ENCODE measurements around the gene TARBP1.
A peak's percentile ranks its signal among the peaks of the same experiment; 100 is the strongest.
"Not testable (repeated sequence)": the region's sequence is repeated elsewhere in the genome, so short reads cannot be mapped to it uniquely, and the experiment has no call there.

The TARBP1 gene

GRCh38 chr1:234398849-234399381 is 80.1 kb downstream of the TARBP1 start:
- DNase-seq (ENCODE audit: insufficient read length) (no peak), FAIRE-seq (peak; percentile 97)
- TF ChIP-seq POLR2AphosphoS5 (IDR thresholded peaks at IDR 0.05; ENCODE audit: low read depth, low read length) (peak; percentile 32; the same call in 1 of the 2 replicates), TAF1 (IDR thresholded peaks at IDR 0.05; ENCODE audit: borderline replicate concordance, low read depth, low read length) (no peak)

- TF ChIP-seq TAF1 (IDR thresholded peaks at IDR 0.05; ENCODE audit: borderline replicate concordance, low read depth, low read length) (no peak), POLR2A (IDR thresholded peaks at IDR 0.05; ENCODE audit: low read depth, low read length) (no peak), POLR2AphosphoS5 (IDR thresholded peaks at IDR 0.05; ENCODE audit: low read depth, low read length) (no peak)
- FAIRE-seq (peak; percentile 48), DNase-seq (ENCODE audit: insufficient read length) (no peak)
Measured at GRCh38 chr1:234397732-234398131, 81.2 kb downstream of the TARBP1 start.

- DNase-seq (ENCODE audit: insufficient read length) = no peak
- TF ChIP-seq TAF1 (IDR thresholded peaks at IDR 0.05; ENCODE audit: borderline replicate concordance, low read depth, low read length) (no peak), POLR2A (IDR thresholded peaks at IDR 0.05; ENCODE audit: low read depth, low read length) (no peak), POLR2AphosphoS5 (IDR thresholded peaks at IDR 0.05; ENCODE audit: low read depth, low read length) (no peak)
- FAIRE-seq = no peak
Measured at GRCh38 chr1:234396871-234397270, 82.1 kb downstream of the TARBP1 start.

- DNase-seq (ENCODE audit: insufficient read length) = no peak
- no peak for TF ChIP-seq TAF1 (IDR thresholded peaks at IDR 0.05; ENCODE audit: borderline replicate concordance, low read depth, low read length)
- TF ChIP-seq POLR2AphosphoS5 (IDR thresholded peaks at IDR 0.05; ENCODE audit: low read depth, low read length) = no peak
- no peak for TF ChIP-seq POLR2A (IDR thresholded peaks at IDR 0.05; ENCODE audit: low read depth, low read length)
- no peak for FAIRE-seq
Measured at GRCh38 chr1:234396092-234396491, 82.9 kb downstream of the TARBP1 start.

- FAIRE-seq = no peak
- DNase-seq (ENCODE audit: insufficient read length) = no peak
- no peak for TF ChIP-seq POLR2A (IDR thresholded peaks at IDR 0.05; ENCODE audit: low read depth, low read length)
- TF ChIP-seq TAF1 (IDR thresholded peaks at IDR 0.05; ENCODE audit: borderline replicate concordance, low read depth, low read length) = no peak
- no peak for TF ChIP-seq POLR2AphosphoS5 (IDR thresholded peaks at IDR 0.05; ENCODE audit: low read depth, low read length)
Measured at GRCh38 chr1:234395297-234395696, 83.7 kb downstream of the TARBP1 start.

- no peak for DNase-seq (ENCODE audit: insufficient read length)
- no peak for TF ChIP-seq POLR2AphosphoS5 (IDR thresholded peaks at IDR 0.05; ENCODE audit: low read depth, low read length)
- no peak for TF ChIP-seq TAF1 (IDR thresholded peaks at IDR 0.05; ENCODE audit: borderline replicate concordance, low read depth, low read length)
- FAIRE-seq = no peak
Measured at GRCh38 chr1:234393190-234393589, 85.8 kb downstream of the TARBP1 start.

- DNase-seq (ENCODE audit: insufficient read length) (no peak), FAIRE-seq (no peak)
- no peak for TF ChIP-seq POLR2A (IDR thresholded peaks at IDR 0.05; ENCODE audit: low read depth, low read length)
- no peak for TF ChIP-seq TAF1 (IDR thresholded peaks at IDR 0.05; ENCODE audit: borderline replicate concordance, low read depth, low read length)
- no peak for TF ChIP-seq POLR2AphosphoS5 (IDR thresholded peaks at IDR 0.05; ENCODE audit: low read depth, low read length)
Measured at GRCh38 chr1:234388094-234388493, 90.9 kb downstream of the TARBP1 start.

- TF ChIP-seq TAF1 (IDR thresholded peaks at IDR 0.05; ENCODE audit: borderline replicate concordance, low read depth, low read length) (no peak), POLR2A (IDR thresholded peaks at IDR 0.05; ENCODE audit: low read depth, low read length) (no peak), POLR2AphosphoS5 (IDR thresholded peaks at IDR 0.05; ENCODE audit: low read depth, low read length) (no peak)
- no peak for FAIRE-seq
- DNase-seq (ENCODE audit: insufficient read length) = no peak
Measured at GRCh38 chr1:234386122-234386521, 92.9 kb downstream of the TARBP1 start.

GRCh38 chr1:234381699-234382555 is 97.1 kb downstream of the TARBP1 start:
- TF ChIP-seq POLR2AphosphoS5 (IDR thresholded peaks at IDR 0.05; ENCODE audit: low read depth, low read length) (no peak), POLR2A (IDR thresholded peaks at IDR 0.05; ENCODE audit: low read depth, low read length) (no peak), TAF1 (IDR thresholded peaks at IDR 0.05; ENCODE audit: borderline replicate concordance, low read depth, low read length) (no peak)
- no peak for DNase-seq (ENCODE audit: insufficient read length)
- FAIRE-seq = no peak

GRCh38 chr1:234379591-234380109 is 99.3 kb downstream of the TARBP1 start:
- not testable (repeated sequence) for DNase-seq (ENCODE audit: insufficient read length); FAIRE-seq

- no peak for FAIRE-seq
- no peak for TF ChIP-seq POLR2AphosphoS5 (IDR thresholded peaks at IDR 0.05; ENCODE audit: low read depth, low read length)
- no peak for TF ChIP-seq TAF1 (IDR thresholded peaks at IDR 0.05; ENCODE audit: borderline replicate concordance, low read depth, low read length)
- no peak for TF ChIP-seq POLR2A (IDR thresholded peaks at IDR 0.05; ENCODE audit: low read depth, low read length)
- no peak for DNase-seq (ENCODE audit: insufficient read length)
Measured at GRCh38 chr1:234375672-234376071, 103.3 kb downstream of the TARBP1 start.

- DNase-seq (ENCODE audit: insufficient read length) (no peak), FAIRE-seq (no peak)
- no peak for TF ChIP-seq TAF1 (IDR thresholded peaks at IDR 0.05; ENCODE audit: borderline replicate concordance, low read depth, low read length)
- no peak for TF ChIP-seq POLR2AphosphoS5 (IDR thresholded peaks at IDR 0.05; ENCODE audit: low read depth, low read length)
- TF ChIP-seq POLR2A (IDR thresholded peaks at IDR 0.05; ENCODE audit: low read depth, low read length) = no peak
Measured at GRCh38 chr1:234373959-234374254, 105.1 kb downstream of the TARBP1 start.

Measured in GM12892 (cell line).